GM21360 (cell line): ENCODE data around the gene NTNG1.
"Not testable (repeated sequence)": the region's sequence is repeated elsewhere in the genome, so short reads cannot be mapped to it uniquely, and the experiment has no call there.

ENCODE experiments used
- ATAC-seq: cut with Tn5 transposase; IDR thresholded peaks from one replicate; pipeline ENCODE4 v1.9.1; 2021; ENCODE audit warnings: mild to moderate bottlenecking, moderate library complexity; ENCODE audit not compliant: unreplicated experiment

The NTNG1 gene

DNA sequence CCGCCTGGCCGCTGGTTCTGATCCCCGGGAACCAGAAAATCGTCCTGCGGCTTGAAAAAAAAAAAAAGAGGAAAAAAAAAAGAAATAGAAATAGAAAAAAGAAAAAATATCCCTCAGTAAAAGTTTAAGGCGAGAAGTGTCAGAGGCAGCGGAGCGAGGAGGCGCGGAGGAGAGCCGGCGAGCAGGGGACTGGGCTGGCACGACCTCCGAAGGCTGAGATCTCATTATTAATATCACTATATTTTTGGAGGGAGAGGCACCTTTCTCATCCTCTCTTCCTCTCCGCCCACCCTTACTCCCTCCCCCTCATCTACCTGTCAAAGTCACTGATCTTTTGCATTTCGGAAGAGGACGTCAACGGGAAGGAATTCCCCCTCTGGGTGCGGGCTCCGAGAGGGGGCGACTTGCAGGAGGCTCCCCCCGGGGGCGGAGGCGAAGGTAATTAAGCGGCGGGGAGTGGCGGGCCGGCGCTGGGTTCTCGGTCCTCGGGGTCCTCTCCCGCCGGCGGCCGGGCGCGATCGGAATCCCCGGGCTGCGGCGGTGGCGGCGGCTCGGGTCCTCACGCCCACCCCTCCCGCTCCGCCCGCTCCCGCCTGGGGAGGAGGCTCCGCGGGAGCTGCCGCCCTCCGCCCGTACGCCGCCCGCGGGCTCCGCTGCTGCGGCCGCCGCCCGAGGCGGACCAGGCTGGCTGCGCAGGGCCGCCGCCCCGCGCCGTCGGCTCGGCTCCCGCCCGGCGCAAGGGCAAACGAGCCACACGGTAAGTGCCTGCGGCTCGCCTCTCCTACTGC, at the start of gene NTNG1:
TSS of gene NTNG1 (plus strand) at position 337 of the 788 bp plus-strand sequence.
- peak; percentile 38 for ATAC-seq

- ATAC-seq: no peak
Measured at GRCh38 chr1:107091418-107091817, 49.4 kb upstream of the NTNG1 start.

DNA sequence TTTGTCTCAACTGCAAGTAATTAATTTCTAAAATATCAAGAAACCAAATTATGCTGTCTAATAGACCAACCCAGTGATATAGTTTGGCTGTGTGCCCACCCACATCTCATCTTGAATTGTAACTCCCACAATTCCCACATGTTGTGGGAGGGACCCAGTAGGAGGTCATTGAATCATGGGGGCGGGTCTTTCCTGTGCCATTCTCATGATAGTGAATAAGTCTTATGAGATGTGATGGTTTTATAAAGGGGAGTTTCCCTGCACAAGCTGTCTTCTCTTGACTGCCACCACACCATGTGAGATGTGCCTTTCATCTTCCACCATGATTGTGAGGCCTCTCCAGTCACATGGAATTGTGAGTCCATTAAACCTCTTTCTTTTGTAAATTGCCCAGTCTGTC, 47.4 kb upstream of the NTNG1 start:
- not testable (repeated sequence) for ATAC-seq

- ATAC-seq: no peak
Measured at GRCh38 chr1:107095647-107096046, 45.2 kb upstream of the NTNG1 start.

GRCh38 chr1:107096690-107097089, 44.1 kb upstream of the NTNG1 start:
- no peak for ATAC-seq

GRCh38 chr1:107098961-107099360, 41.9 kb upstream of the NTNG1 start:
- no peak for ATAC-seq

GRCh38 chr1:107100331-107100984, 40.4 kb upstream of the NTNG1 start:
- ATAC-seq: no peak

- ATAC-seq: no peak
Measured at GRCh38 chr1:107105914-107106313, 34.9 kb upstream of the NTNG1 start.

DNA sequence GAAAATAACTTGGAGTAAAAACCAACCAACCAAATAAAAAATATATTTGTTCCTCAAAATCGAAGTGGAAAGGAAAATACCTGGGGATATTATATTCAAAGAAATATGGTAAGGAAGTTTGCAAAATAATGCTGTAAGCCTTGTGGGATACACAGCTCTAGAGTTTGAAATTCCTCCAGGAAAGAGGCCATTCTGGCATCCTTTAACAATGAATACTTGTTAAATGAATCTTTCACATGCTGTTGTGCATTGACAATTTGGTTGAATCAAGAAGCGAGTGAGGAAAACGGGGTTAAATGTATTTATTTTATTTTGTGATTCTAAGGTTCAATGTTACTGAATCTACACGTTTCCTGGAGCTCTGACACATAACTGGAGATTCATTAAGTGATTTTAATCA, 30.5 kb upstream of the NTNG1 start:
- no peak for ATAC-seq

GRCh38 chr1:107116306-107116790, 24.5 kb upstream of the NTNG1 start:
- ATAC-seq: no peak

- ATAC-seq: no peak
Measured at GRCh38 chr1:107122225-107122624, 18.6 kb upstream of the NTNG1 start.

- ATAC-seq: no peak
Measured at GRCh38 chr1:107123741-107124140, 17.1 kb upstream of the NTNG1 start.

DNA sequence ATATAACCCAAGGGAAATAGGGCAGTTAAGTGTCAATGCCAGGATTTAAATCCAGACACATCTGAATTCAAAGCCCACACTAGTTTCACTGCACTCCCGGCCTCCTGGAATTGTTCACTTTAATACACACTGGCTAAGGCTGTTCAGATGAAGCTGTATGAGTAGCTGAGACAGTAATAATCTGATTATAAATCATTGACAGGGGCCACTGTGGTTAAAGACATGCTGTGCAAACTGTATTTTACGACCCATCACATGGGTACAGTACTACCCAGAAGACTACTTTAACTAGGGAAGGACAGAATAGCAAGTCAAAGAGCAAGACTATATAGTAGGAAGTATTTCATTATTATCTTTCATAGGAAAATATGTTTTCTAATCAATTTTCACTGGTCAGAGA, 16.1 kb upstream of the NTNG1 start:
- ATAC-seq: no peak

DNA sequence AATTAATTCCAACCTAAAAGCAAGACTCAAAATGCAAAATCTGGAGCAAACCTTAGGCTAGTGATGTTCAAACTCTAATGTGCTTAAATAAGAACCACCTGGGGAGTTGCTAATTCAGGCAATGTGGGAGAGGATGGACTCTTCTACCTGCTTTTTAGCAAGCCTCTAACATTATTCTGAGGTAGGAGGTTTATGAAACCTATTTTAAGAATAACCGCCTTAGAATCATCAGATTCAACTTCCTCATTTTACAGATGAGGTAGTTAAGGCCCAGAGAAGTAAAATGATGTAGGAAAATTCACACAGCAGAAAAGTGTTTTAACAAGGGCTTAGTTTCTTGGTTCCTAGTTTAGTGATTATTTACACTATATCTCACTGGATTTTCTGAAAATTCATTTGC, 8.6 kb upstream of the NTNG1 start:
- ATAC-seq: peak; percentile 65

DNA sequence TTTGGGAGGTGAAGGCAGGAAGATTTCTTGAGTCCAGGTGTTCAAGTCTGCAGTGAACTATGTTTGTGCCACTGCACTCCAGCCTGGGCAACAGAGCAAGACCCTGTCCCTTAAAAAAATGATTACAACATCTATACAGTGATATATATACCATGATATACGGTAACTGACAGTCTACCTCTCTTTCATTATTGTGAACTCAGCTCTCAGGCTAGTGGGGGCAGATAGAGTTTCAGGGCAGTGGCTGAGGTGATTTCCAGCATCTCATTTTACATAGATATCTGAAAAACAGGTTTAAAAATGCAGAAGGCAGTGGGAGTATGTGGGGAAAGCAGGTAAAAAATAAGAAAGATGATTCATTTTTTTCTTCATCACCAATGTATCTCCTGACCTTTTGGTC, 8.1 kb upstream of the NTNG1 start:
- peak; percentile 84 for ATAC-seq

DNA sequence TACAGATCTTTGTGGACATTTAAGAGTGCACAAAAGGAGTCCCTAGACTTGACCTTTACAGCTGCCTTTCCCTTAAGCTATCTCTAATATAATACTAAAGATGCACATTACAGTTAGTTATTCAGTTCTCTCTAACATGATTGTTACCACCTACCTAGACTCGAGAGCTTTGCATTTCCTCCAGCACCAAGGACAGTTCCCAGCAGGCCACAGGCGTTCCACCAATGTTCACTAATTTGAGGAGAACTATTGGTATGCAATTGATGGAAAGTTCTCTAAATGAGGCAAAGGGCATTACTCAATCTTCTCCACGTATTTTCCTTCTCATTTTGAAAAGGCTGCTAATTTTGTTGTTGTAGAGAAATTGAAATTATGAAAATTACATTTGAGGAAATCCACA, 5.4 kb upstream of the NTNG1 start:
- ATAC-seq: no peak

GRCh38 chr1:107138166-107138565, 2.7 kb upstream of the NTNG1 start:
- no peak for ATAC-seq

DNA sequence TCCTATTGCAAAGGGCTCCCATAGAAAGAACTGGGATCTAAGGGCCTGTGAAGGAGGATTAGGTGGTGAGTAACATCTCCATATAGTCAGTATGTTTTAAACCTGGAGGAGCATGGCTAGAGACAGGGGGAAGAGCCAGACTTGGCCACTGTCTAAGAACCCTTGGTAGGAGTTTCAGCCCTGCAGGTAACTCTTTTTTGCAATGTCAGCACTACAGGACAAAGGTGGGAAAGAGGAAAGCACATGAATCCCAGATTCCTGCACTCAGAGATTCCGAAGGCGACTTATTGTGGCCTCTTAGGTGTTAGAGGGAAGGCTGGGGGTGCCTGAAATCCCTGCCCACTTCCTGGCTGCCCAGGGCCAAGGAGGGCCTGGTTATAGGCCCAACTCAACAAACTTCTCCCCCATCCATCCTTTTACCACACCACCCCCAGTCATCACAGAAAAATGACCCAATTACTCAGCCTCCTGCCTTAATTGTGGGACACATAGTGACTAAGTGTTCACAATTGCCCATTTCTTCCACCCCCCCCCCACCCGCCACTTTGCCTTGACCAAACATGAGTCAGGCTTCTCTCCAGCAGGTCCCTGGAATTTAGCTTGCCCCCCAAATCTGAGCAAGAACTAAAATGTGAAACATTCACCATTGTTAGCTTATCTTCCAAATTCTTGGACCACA, 1.9 kb upstream of the NTNG1 start:
- no peak for ATAC-seq

DNA sequence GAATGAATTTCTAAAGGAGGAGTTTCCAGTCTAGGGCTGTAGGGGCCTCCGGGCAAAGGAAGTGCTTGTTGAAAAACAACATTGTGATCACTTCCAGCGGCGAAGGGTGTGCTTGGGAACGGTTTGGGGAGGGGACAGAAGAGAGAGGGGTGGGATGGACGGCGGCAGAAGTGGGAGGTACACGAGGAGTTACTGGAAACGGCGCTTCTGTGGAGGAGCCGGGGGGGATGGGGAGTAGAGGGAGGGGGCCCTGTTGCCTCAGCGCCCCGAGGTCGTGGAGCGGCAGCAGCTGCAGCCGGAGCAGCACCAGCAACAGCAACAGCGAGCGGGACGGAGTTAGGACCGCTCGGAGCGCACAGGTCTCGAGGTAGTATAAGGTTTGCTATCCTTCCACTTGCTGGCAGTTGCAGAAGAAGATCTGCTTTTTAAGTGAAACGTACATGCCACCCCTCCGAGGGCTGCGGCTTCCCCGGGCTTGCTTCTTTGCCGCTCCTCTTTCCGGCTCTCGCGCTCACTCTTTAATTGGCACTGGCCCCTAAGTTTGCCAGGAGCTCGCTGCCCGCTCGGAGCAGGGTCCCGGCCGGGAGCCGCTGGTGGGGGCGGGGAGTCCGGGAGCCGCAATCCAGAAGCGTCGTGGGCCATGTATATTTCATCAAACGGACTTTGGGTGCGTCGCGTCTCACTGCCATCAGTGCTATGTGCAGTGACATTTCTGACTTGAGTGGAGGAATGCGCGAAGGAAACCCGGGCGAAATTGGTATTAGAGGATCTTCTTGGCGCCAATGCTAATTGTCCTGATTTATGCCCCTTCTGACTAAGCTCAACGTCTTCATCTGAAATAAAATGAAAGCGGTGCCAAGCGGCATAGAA, 771 bp upstream of the NTNG1 start:
- ATAC-seq: peak; percentile 51

DNA sequence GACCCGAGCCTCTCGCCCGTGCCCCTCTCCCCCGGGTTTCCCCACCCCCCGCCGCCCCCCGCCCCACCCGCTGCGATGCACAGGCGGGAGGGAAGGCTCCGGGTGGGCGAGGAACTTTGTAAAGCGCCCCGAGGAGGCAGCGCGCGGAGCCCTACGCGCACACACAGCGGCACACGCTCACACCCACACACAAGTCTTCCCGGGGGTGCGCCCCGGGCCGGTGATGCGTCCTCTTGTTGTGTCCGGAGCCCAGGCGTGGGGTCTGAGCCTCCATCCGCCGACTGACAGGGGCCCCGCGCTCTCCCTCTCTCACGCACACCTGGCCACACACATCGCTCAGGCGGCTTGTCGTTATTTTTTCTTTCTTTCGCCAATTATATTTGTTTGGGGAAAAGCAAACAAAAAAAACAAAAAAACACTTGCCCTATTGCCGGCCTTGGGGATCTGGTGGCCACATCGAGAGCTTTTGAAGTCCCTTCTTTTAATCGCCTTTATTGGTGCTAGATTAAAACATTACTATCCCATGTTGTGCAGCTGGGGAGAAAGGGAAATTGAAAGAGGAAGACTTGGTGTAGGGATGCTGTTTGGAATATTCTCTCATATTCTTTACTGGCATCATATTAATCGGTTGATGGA, 770 bp downstream of the NTNG1 start:
- peak; percentile 47 for ATAC-seq
